Psoas muscle (tissue), 8 donors: ENCODE data around the gene VMO1. TPM values are rescaled to one million over a fixed set of nuclear protein-coding genes. Genes with fewer than 3 reads are reported as not detected.

Source experiments
- ATAC-seq, 4 donors: fragments of 200-7000 bp; cut with Tn5 transposase; one replicate each; pipeline ENCODE4 v1.9.1; 2020; ENCODE audit warnings: moderate library complexity in 3 of 4, mild to moderate bottlenecking in 2 of 4
- DNase-seq, 2 donors: peaks; one replicate each; pipeline ENCODE4 v3.0.0-alpha.2; 2020
- H3K27ac ChIP-seq: fragments of 200-600 bp; one replicate; pipeline ENCODE4 v1.8.0; 2022
- H3K27me3 ChIP-seq, 3 donors: fragments of 200-600 bp in 1 of 3; one replicate each; pipeline versions ENCODE4 v1.6.1 to v1.8.0; 2013 to 2022; ENCODE audit warnings: low read length in 2 of 3, mild to moderate bottlenecking in 2 of 3, moderate library complexity in 1 of 3; ENCODE audit not compliant: insufficient read depth in 3 of 3
- H3K36me3 ChIP-seq, 2 donors: fragments of 200-600 bp in 1 of 2; one replicate each; pipeline versions ENCODE4 v1.6.1 to v1.8.0; 2013 to 2022; ENCODE audit warnings: low read depth in 1 of 2, mild to moderate bottlenecking in 1 of 2, moderate library complexity in 1 of 2; ENCODE audit not compliant: insufficient read depth in 1 of 2
- H3K4me1 ChIP-seq: fragments of 200-600 bp; one replicate; pipeline ENCODE4 v1.8.0; 2022
- H3K4me3 ChIP-seq: fragments of 200-600 bp; one replicate; pipeline ENCODE4 v1.8.0; 2022; ENCODE audit warnings: mild to moderate bottlenecking
- H3K9me3 ChIP-seq: fragments of 200-600 bp; one replicate; pipeline ENCODE4 v1.8.0; 2022
- WGBS, 3 donors: extraction: QIAGEN DNeasy Blood & Tissue Kit; methylation state at CpG; one replicate each; pipeline versions ENCODE4 v1.1.6 to v1.1.7; 2013; 5-methylcytosine and 5-hydroxymethylcytosine counted together
- intact Hi-C, 2 donors: fragments of 100-400 bp; cut with DNase I; formaldehyde crosslinking; loops; one replicate each; pipeline versions ENCODE4 v1.11.0 to v1.14.2; 2022
- polyA plus RNA-seq, 3 donors: library from polyadenylated mRNA; stranded (reverse); fragments of 200-250 nt; gene quantifications; one replicate each; pipeline ENCODE4 v1.2.3, GENCODE V29; 2013
- total RNA-seq, 4 donors: library from RNA; stranded (reverse); fragmentation: NEBNext Ultra II Directional in 2 of 4; extraction: Animal tissue kit (Norgen Biotek cat#: 25700) in 2 of 4; gene quantifications; one replicate each; pipeline versions ENCODE4 v1.2.1 to v1.2.4, GENCODE V29; 2021 to 2023
- TF ChIP-seq, protein P1 (sequence below): fragments of 200-600 bp; IDR thresholded peaks from one replicate; pipeline ENCODE4 v1.8.0; 2022; ENCODE audit warnings: antibody characterized with exemption
- donor health status: healthy with polysubstance abuse.
- donor health status: DM: no; HTN: no; CAD: no; lungs with moderate emphysema.
- donor health status: Bipolar disorder and iron deficiency.
- donor health status: healthy.
- donor health status: DM: yes; HTN: yes; CAD: no.
- donor health status: DM: no; HTN: no; CAD: no.
- donor health status: DM: no; HTN: no; CAD: no.
- donor health status: DM: yes; HTN: yes; CAD: no.

VMO1 gene
- total and polyA plus RNA-seq, 7 donors = 0.42 to 3.1 (median 0.84) TPM

DNA sequence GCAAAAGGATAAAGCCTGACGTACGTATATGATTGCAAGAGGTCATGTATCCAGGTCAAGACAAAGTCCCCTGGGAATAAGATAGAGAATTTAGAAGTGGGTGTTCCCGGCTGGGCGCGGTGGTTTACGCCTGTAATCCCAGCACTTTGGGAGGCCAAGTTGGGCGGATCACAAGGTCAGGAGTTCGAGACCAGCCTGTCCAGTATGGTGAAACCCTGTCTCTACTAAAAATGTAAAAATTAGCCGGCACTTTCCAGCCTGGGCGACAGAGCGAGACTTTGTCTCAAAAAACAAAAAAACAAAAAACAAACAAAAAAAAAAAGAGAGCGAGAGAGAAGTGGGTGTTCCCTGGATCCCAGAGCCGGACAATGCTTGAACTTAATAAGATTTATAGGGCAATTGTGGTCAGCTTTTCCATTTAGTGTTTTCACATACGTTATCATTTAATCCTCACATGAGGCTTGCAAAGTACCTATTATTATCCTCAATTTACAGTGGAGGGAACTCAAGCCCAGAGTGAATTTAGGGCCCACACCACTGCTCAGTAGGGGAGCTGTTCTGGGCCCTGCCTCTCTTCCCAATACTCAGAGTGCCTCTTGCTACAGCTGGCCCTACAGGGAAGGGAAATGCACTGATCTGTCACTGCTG is 2.1 kb upstream of the VMO1 start:
- H3K4me3 ChIP-seq = peak overlapping the region; percentile 82
- H3K4me1 ChIP-seq = peaks cover 26% of the 10 kb centered on the region
- intact Hi-C loops = no loop called here
- peak in 1 of 2 donors; percentile 22 for DNase-seq
- 78 to 83% (median 79%) methylated on average over 14 of the region's 14 CpGs for WGBS, 3 donors
- ATAC-seq = no peak
- H3K36me3 ChIP-seq = no peaks in the 10 kb centered on the region
- H3K27ac ChIP-seq = no peak overlapping the region
- H3K9me3 ChIP-seq = no peaks in the 10 kb centered on the region
- TF ChIP-seq, protein P1, sequence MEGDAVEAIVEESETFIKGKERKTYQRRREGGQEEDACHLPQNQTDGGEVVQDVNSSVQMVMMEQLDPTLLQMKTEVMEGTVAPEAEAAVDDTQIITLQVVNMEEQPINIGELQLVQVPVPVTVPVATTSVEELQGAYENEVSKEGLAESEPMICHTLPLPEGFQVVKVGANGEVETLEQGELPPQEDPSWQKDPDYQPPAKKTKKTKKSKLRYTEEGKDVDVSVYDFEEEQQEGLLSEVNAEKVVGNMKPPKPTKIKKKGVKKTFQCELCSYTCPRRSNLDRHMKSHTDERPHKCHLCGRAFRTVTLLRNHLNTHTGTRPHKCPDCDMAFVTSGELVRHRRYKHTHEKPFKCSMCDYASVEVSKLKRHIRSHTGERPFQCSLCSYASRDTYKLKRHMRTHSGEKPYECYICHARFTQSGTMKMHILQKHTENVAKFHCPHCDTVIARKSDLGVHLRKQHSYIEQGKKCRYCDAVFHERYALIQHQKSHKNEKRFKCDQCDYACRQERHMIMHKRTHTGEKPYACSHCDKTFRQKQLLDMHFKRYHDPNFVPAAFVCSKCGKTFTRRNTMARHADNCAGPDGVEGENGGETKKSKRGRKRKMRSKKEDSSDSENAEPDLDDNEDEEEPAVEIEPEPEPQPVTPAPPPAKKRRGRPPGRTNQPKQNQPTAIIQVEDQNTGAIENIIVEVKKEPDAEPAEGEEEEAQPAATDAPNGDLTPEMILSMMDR = no peak
- peaks cover 0 to 31% (median 7%) of the 10 kb centered on the region in 3 donors for H3K27me3 ChIP-seq

DNA sequence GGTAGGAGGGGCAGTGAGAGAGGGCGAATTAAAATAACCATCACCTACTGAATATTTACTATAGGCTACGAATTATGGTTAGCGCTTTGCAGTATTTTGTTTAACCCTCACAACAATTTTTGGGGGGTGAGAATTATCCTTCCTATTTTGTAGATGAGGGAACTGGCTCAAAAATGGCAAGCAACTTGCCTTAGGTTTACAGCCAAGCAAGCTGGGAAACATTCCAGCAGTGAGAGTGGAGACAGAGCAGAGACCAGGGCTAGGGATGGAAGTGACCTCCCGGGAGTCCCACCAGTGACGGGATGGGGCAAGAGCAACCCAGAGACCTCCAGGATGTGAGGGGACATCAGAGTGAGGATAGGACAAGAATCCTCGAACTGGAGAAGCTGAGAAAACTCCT is 352 bp upstream of the VMO1 start:
- peaks cover 0 to 47% (median 12%) of the 10 kb centered on the region in 3 donors for H3K27me3 ChIP-seq
- H3K4me1 ChIP-seq = peaks cover 26% of the 10 kb centered on the region
- no peak for ATAC-seq
- TF ChIP-seq, protein P1 = no peak
- intact Hi-C loops = loop anchor here (2.0 kb wide), 3 partner anchors 54 to 102 kb away; no protein-coding TSS in a partner anchor
- 7 to 10% (median 8%) methylated on average over 6 of the region's 6 CpGs for WGBS, 3 donors
- peak overlapping the region; percentile 52 for H3K4me3 ChIP-seq
- H3K9me3 ChIP-seq = no peaks in the 10 kb centered on the region
- DNase-seq = no peak
- no peak overlapping the region for H3K27ac ChIP-seq
- H3K36me3 ChIP-seq = no peaks in the 10 kb centered on the region

- peak in 1 of 2 donors; percentile 51 for DNase-seq
- H3K27me3 ChIP-seq = peaks cover 0 to 52% (median 14%) of the 10 kb centered on the region in 3 donors
- no peak for ATAC-seq
- no peaks in the 10 kb centered on the region for H3K36me3 ChIP-seq
- H3K9me3 ChIP-seq = no peaks in the 10 kb centered on the region
- intact Hi-C loops = loop anchor here (2.0 kb wide), 3 partner anchors 53 to 103 kb away; no protein-coding TSS in a partner anchor
- 11 to 15% (median 13%) methylated on average over 60 to 61 of the region's 61 CpGs for WGBS, 3 donors
- TF ChIP-seq, protein P1 = no peak
- H3K4me1 ChIP-seq = peaks cover 22% of the 10 kb centered on the region
- no peak overlapping the region for H3K27ac ChIP-seq
- peak overlapping the region; percentile 52 for H3K4me3 ChIP-seq
Measured at GRCh38 chr17:4785311-4786105, 656 bp downstream of the VMO1 start.

DNA sequence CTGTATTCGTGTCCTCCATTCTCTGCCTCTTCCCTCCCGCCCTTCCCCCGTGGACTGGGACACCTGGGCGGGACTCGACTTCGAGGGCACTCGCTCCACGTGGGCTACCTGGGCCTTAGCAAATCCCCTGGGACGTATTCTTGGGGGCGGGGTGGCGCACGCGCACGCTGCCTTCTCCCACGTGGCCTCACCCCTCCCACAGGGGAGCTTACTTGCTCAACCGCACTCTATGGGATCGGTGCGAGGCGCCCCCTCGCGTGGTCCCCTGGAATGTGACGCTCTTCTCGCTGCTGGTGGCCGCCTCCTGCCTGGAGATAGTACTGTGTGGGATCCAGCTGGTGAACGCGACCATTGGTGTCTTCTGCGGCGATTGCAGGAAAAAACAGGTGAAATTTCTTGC is 3.5 kb downstream of the VMO1 start:
- H3K27me3 ChIP-seq = peaks cover 0 to 77% (median 14%) of the 10 kb centered on the region in 3 donors
- no peaks in the 10 kb centered on the region for H3K36me3 ChIP-seq
- intact Hi-C loops = no loop called here
- H3K9me3 ChIP-seq = no peaks in the 10 kb centered on the region
- H3K4me3 ChIP-seq = no peak overlapping the region
- no peak overlapping the region for H3K27ac ChIP-seq
- 26 to 30% (median 29%) methylated on average over 28 of the region's 28 CpGs for WGBS, 3 donors
- no peak for ATAC-seq
- TF ChIP-seq, protein P1 = no peak
- DNase-seq = peak in 1 of 2 donors; percentile 52
- peaks cover 11% of the 10 kb centered on the region for H3K4me1 ChIP-seq
